Esophagus muscularis mucosa (tissue), 4 donors: ENCODE data around the gene OTOP1.

ENCODE experiments used
- EP300 ChIP-seq: sonication (generic); formaldehyde crosslinking; IDR thresholded peaks from one replicate; pipeline ENCODE4 v1.6.1; 2017; ENCODE audit warnings: antibody characterized with exemption
- POLR2A ChIP-seq: fragments of 450-650 bp; IDR thresholded peaks from one replicate; pipeline ENCODE4 v1.6.1; 2017; ENCODE audit warnings: antibody characterized with exemption, moderate library complexity, mild to moderate bottlenecking, low read depth
- POLR2AphosphoS5 ChIP-seq, 2 donors: sonication (generic); formaldehyde crosslinking; IDR thresholded peaks; one replicate each; pipeline ENCODE4 v1.6.1; 2017; ENCODE audit warnings: antibody characterized with exemption in 2 of 2
- TF ChIP-seq, protein P1 (sequence below), 3 experiments: fragments of 200-600 bp in 2 of 3; fragments of 450-650 bp in 1 of 3; sonication (generic) in 2 of 3; IDR thresholded peaks; one replicate each; pipeline ENCODE4 v1.5.1; 2017 to 2019; ENCODE audit warnings: antibody characterized with exemption in 3 of 3, mild to moderate bottlenecking in 2 of 3, moderate library complexity in 1 of 3

DNA sequence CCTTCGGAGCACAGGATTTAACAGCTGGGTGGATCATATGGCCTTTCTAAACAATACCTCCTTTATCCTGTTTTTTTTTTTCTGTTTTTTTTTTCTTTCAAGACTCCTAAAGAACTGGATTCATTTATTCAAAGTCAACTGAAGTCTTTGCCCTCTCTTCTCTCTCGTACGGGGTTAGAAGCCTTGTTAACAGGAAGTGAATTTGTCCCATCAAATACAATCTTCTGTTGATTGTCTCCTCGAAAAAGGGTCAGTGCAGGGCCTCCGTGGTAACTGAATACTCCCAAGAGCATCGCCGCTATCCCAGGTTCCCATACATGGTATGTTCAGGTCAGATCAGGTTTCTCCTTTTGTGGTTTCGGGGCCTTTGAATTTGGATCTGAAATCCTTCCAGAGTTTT is 23.1 kb upstream of the OTOP1 start:
- TF ChIP-seq, protein P1, sequence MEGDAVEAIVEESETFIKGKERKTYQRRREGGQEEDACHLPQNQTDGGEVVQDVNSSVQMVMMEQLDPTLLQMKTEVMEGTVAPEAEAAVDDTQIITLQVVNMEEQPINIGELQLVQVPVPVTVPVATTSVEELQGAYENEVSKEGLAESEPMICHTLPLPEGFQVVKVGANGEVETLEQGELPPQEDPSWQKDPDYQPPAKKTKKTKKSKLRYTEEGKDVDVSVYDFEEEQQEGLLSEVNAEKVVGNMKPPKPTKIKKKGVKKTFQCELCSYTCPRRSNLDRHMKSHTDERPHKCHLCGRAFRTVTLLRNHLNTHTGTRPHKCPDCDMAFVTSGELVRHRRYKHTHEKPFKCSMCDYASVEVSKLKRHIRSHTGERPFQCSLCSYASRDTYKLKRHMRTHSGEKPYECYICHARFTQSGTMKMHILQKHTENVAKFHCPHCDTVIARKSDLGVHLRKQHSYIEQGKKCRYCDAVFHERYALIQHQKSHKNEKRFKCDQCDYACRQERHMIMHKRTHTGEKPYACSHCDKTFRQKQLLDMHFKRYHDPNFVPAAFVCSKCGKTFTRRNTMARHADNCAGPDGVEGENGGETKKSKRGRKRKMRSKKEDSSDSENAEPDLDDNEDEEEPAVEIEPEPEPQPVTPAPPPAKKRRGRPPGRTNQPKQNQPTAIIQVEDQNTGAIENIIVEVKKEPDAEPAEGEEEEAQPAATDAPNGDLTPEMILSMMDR (IDR thresholded peaks at IDR 0.05): no peak
- TF ChIP-seq POLR2A: no peak
- TF ChIP-seq POLR2AphosphoS5 (IDR thresholded peaks at IDR 0.05): no peak
- no peak for TF ChIP-seq EP300
